Natural killer cell (primary cell): ENCODE data around the gene ANKRD11. TPM values are rescaled to one million over a fixed set of nuclear protein-coding genes. Genes with fewer than 3 reads are reported as not detected.

ENCODE experiments used
- ATAC-seq, 3 donors: fragments of 150-1000 bp in 2 of 3; fragments of 200-7000 bp in 1 of 3; cut with Tn5 transposase; 1 replicate in 1 of 3; 2 replicates in 2 of 3; pipeline ENCODE4 v1.10.0; 2021; ENCODE audit warnings: mild to moderate bottlenecking in 2 of 3, moderate library complexity in 2 of 3
- DNase-seq, 2 donors: peaks; one replicate each; pipeline versions ENCODE4 v3.0.0 to v3.0.0-alpha.2; 2013 to 2021; ENCODE audit warnings: mixed read lengths in 1 of 2
- H3K27ac ChIP-seq: one replicate; pipeline ENCODE4 v1.5.1; 2013; ENCODE audit warnings: mild to moderate bottlenecking, low read length
- H3K27me3 ChIP-seq: one replicate; pipeline ENCODE4 v1.6.1; 2013; ENCODE audit warnings: low read length; ENCODE audit not compliant: control insufficient read depth, insufficient read depth
- H3K36me3 ChIP-seq: one replicate; pipeline ENCODE4 v1.6.1; 2013; ENCODE audit warnings: low read length; ENCODE audit not compliant: control insufficient read depth, insufficient read depth
- H3K4me1 ChIP-seq: one replicate; pipeline ENCODE4 v1.6.1; 2013; ENCODE audit warnings: low read length; ENCODE audit not compliant: control insufficient read depth, insufficient read depth
- H3K4me3 ChIP-seq: one replicate; pipeline ENCODE4 v1.5.1; 2013; ENCODE audit warnings: low read length
- H3K9me3 ChIP-seq: one replicate; pipeline ENCODE4 v1.6.1; 2013; ENCODE audit warnings: low read length; ENCODE audit not compliant: control insufficient read depth, insufficient read depth
- H3K27ac Mint-ChIP-seq, 2 donors: one replicate each; pipeline ENCODE4 v1.8.0; 2022; ENCODE audit warnings: mild to moderate bottlenecking in 2 of 2, mixed read lengths in 2 of 2, moderate library complexity in 1 of 2
- H3K27me3 Mint-ChIP-seq, 2 donors: one replicate each; pipeline ENCODE4 v1.8.0; 2022; ENCODE audit warnings: low read depth in 2 of 2, mixed read lengths in 2 of 2
- H3K36me3 Mint-ChIP-seq: one replicate; pipeline ENCODE4 v1.8.0; 2022; ENCODE audit warnings: mixed read lengths
- H3K4me1 Mint-ChIP-seq, 2 donors: one replicate each; pipeline ENCODE4 v1.8.0; 2022; ENCODE audit warnings: mixed read lengths in 2 of 2
- H3K4me3 Mint-ChIP-seq: one replicate; pipeline ENCODE4 v1.8.0; 2022; ENCODE audit warnings: mild to moderate bottlenecking, moderate library complexity, mixed read lengths
- H3K9me3 Mint-ChIP-seq, 2 donors: one replicate each; pipeline ENCODE4 v1.8.0; 2022; ENCODE audit warnings: mixed read lengths in 2 of 2
- CTCF ChIP-seq: fragments of 200-600 bp; IDR thresholded peaks from one replicate; pipeline ENCODE4 v1.8.0; 2022; ENCODE audit warnings: antibody characterized with exemption
- WGBS: methylation state at CpG from one replicate; pipeline ENCODE4 v1.1.7; 2013; ENCODE audit warnings: missing lambda C conversion rate; ENCODE audit not compliant: insufficient coverage; 5-methylcytosine and 5-hydroxymethylcytosine counted together
- intact Hi-C: fragments of 100-400 bp; cut with micrococcal nuclease; formaldehyde crosslinking; loops from one replicate; pipeline ENCODE4 v1.14.2; 2022
- total RNA-seq, 4 donors: library from RNA; stranded (reverse); fragments of 120-200 nt in 1 of 4; gene quantifications; one replicate each; pipeline versions ENCODE4 v1.2.3 to v1.2.4, GENCODE V29; 2013 to 2022

The ANKRD11 gene
- total RNA-seq, 3 donors from 2014 or later (not counting 1 experiment from before 2014, with no cell fraction given), result 230 to 299 (median 287) TPM

GRCh38 chr16:89413811-89414585, 76.4 kb downstream of the ANKRD11 start:
- no peaks in the 10 kb centered on the region for H3K9me3 ChIP-seq
- intact Hi-C loops, result no loop called here
- H3K36me3 ChIP-seq, result no peaks in the 10 kb centered on the region
- Mint-ChIP-seq H3K27ac (peak overlapping the region in 1 of 2 donors; percentile 38), H3K9me3 (no peaks in the 10 kb centered on the region), H3K4me3 (no peak overlapping the region), H3K36me3 (peaks cover 5% of the 10 kb centered on the region), H3K27me3 (no peaks in the 10 kb centered on the region), H3K4me1 (peaks cover 67 to 68% of the 10 kb centered on the region in 2 donors)
- TF ChIP-seq CTCF, result no peak
- 90% methylated on average over 20 of the region's 20 CpGs for WGBS
- no peak for ATAC-seq
- H3K27me3 ChIP-seq, result no peaks in the 10 kb centered on the region
- H3K4me3 ChIP-seq, result no peak overlapping the region
- no peak for DNase-seq
- H3K4me1 ChIP-seq, result peaks cover 64% of the 10 kb centered on the region
- no peak overlapping the region for H3K27ac ChIP-seq

- Mint-ChIP-seq H3K27ac (peak overlapping the region in 1 of 2 donors; percentile 35), H3K9me3 (no peaks in the 10 kb centered on the region), H3K27me3 (no peaks in the 10 kb centered on the region), H3K4me3 (no peak overlapping the region), H3K36me3 (no peaks in the 10 kb centered on the region), H3K4me1 (peaks cover 71 to 73% of the 10 kb centered on the region in 2 donors)
- no peaks in the 10 kb centered on the region for H3K27me3 ChIP-seq
- no peak for TF ChIP-seq CTCF
- ATAC-seq, result no peak
- intact Hi-C loops, result no loop called here
- H3K4me3 ChIP-seq, result no peak overlapping the region
- no peaks in the 10 kb centered on the region for H3K36me3 ChIP-seq
- H3K4me1 ChIP-seq, result peaks cover 67% of the 10 kb centered on the region
- WGBS, result 94% methylated on average over 2 of the region's 4 CpGs
- H3K9me3 ChIP-seq, result no peaks in the 10 kb centered on the region
- H3K27ac ChIP-seq, result no peak overlapping the region
- DNase-seq, result no peak
Observed at GRCh38 chr16:89412811-89413210, 77.5 kb downstream of the ANKRD11 start.

GRCh38 chr16:89411335-89411850, 79.0 kb downstream of the ANKRD11 start:
- DNase-seq (no peak), ATAC-seq (no peak)
- H3K9me3 ChIP-seq, result no peaks in the 10 kb centered on the region
- H3K27ac ChIP-seq, result no peak overlapping the region
- Mint-ChIP-seq H3K36me3 (no peaks in the 10 kb centered on the region), H3K4me3 (peak overlapping the region; percentile 78), H3K27ac (peak overlapping the region; percentile 78 to 82), H3K4me1 (peaks cover 74 to 82% of the 10 kb centered on the region in 2 donors), H3K27me3 (no peaks in the 10 kb centered on the region), H3K9me3 (no peaks in the 10 kb centered on the region)
- intact Hi-C loops, result no loop called here
- peaks cover 76% of the 10 kb centered on the region for H3K4me1 ChIP-seq
- TF ChIP-seq CTCF, result no peak
- no peak overlapping the region for H3K4me3 ChIP-seq
- no peaks in the 10 kb centered on the region for H3K27me3 ChIP-seq
- 75% methylated on average over 8 of the region's 10 CpGs for WGBS
- no peaks in the 10 kb centered on the region for H3K36me3 ChIP-seq
